GM18858 (cell line): ENCODE measurements around the gene TSPAN1.
"Not testable (repeated sequence)": the region's sequence is repeated elsewhere in the genome, so short reads cannot be mapped to it uniquely, and the experiment has no call there.

Experiments
- ATAC-seq: cut with Tn5 transposase; IDR thresholded peaks from one replicate; pipeline ENCODE4 v1.9.1; 2021; ENCODE audit not compliant: unreplicated experiment

Gene TSPAN1

DNA sequence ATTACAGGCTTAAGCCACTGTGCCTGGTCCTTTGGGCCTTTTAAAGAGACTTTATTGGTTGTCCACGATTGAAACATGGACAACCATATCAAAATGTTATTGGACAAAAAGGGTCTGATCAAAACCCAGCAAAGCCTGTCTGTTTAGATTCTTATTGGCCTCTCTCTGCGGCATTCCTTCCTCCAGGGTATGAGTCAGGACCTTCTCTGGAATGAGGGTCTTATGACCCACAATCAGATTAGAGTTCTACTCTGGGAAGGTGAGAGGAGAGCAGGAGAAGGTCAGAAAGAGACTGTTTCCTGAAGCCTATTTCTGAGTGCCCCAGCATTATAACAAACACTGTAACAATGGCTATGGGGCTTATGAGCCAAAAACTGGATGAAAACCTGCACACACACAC, 36.2 kb downstream of the TSPAN1 start:
- ATAC-seq: no peak

DNA sequence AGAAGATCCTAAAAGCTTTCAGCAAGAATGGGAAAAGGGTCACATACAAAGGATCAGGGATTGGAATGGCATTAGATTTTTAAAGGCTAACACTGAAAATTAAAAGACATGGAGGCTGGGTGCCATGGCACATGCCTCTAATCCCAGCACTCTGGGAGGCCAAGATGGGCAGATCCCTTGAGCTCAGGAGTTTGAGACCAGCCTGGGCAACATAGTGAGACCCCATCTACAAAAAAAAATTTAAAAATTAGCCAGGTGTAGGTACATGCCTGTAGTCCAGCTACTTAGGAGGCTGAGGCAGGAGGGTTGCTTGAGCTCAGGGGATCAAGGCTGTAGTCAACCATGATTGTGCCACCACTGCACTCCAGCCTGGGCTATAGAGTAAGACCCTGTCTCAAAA, 40.6 kb downstream of the TSPAN1 start:
- ATAC-seq: no peak

- no peak for ATAC-seq
Observed at GRCh38 chr1:46218443-46218842, 43.6 kb downstream of the TSPAN1 start.

GRCh38 chr1:46219551-46220520, 44.9 kb downstream of the TSPAN1 start:
- ATAC-seq: no peak

DNA sequence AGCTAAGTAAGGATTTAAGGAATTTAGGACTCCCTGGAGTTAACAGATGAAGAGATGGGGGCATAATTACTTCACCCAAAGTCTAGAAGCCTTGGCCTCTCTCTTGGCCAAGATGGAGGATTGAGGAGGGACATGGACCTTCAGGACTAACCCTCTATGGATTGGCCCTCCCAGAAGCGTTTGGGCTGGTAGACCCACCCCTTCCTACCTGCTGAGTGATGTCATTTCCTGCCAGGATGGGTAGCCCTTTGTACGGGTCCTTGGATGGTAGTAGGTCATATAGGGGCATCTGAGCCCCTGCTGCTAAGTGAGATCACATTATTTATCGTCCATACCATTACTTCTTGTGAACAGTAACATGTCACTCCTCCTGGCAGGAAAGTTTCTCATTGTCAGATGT, 45.9 kb downstream of the TSPAN1 start:
- no peak for ATAC-seq

- ATAC-seq: no peak
Observed at GRCh38 chr1:46221749-46222148, 46.9 kb downstream of the TSPAN1 start.

DNA sequence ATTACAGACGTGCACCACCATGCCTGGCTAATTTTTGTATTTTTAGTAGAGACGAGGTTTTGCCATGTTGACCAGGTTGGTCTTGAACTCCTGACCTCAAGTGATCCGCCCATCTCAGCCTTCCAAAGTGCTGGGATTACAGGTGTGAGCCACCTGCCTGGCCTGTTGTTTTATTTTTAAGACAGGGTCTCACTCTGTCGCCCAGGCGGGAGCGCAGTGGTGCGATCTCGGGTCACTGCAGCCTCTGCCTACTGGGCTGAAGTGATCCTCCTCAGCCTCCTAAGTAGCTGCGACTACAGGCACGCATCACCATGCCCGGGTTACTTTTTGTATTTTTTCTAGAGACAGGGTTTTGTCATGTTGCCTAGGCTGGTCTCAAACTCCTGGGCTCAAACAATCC, 48.2 kb downstream of the TSPAN1 start:
- not testable (repeated sequence) for ATAC-seq

DNA sequence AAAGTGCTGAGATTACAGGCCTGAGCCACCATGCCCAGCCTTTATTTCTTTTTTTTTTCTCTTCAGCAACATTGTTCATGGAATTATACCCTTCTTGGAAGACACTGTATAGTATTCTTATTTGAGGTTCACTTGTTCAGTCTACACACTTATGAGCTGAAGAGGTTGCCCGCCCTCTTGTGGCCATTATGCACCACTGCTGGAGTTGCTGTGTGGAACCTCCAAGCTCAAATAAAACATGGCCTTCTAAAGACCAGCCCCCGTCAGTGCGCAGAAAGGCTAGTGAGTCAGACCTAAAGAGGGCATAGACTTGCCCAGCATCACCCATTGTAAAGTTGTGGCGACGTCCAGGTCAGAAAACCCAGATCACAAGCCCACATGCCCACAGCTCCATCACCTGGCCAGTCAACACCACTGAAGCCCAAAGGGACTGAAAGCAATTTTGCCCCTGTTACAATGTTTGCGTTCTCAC, 48.6 kb downstream of the TSPAN1 start:
- no peak for ATAC-seq

DNA sequence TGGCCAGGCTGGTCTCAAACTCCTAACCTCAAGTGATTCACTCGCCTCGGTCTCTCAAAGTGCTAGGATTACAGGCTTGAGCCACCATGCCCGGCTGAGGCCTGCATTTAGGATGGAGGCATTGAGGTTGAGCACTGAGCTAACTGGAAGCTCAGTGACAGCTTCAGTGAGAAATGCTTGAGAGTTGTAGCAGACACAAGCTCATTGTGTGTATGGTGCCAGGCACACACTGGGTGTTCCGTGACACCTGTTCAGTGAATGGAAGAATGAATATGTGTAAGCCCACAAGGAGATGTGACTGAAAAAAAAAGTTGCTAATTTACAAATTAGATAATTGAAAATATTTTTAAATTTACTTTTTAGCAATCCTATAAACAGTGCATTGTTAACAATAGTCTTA, 50.1 kb downstream of the TSPAN1 start:
- no peak for ATAC-seq

DNA sequence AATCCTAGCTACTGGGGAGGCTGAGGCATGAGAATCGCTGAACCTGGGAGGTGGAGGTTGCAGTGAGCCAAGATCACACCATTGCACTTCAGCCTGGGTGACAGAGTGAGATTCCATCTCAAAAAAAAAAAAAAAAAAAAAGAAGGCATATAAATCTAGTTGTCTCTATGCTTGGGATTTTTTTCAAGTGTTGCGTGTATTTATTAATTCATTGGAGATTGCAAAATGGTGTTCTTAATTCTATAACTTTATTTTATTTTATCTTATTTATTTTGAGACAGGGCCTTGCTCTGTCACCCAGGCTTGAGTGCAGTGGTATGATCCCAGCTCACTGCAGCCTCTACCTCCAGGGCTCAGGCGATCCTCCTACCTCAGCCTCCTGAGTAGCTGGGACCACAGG, 56.3 kb downstream of the TSPAN1 start:
- not testable (repeated sequence) for ATAC-seq
